Measurements from ENCODE around the gene PARVB. TPM values are rescaled to one million over a fixed set of nuclear protein-coding genes. Genes with fewer than 3 reads are reported as not detected.

Gene PARVB
- total RNA-seq, 1 experiment from 2014 or later, result 37.9 TPM

DNA sequence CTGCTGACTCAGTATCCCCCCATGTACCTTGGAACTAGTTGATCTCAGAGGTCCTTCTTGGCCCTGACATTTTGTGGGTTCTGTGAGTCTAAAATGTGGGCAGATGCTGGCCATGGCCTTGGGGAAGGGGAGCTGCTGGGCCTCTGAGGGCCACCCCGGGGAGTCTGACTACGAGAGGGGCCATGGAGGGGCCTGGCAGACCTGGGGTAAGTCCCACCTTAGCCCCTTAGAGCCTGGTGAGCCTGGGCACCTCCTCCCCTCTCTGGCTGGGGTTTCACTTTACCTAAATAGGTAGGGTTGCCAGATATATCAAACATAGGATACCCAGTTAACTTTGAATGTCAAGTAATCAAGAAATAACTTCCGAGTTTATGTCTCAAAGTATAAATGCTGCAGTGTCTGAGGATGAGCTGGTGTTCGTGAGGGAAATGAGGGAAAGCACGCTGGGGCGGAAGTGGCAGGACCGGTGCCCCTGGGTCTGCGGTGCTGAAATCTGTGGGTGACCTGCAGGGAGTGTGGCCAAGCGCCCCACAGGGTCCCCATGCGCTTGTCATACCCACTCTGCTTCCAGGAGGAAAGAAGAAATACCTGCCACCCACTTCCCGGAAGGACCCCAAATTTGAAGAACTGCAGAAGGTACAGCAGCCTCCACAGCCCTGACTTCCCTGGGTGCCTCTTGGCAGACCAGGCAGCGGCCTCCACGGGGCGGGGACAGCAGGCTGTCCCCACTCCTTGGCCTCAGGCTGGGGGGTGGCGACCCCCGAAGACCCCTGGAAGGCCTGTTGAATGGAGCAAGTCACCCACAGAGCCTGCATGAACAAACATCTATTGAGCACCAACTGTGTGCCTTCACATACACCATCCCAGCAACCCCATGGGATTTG is 161.4 kb downstream of the PARVB start:
- DNase-seq, result no peak
- no peaks in the 10 kb centered on the region for H3K36me3 ChIP-seq (replicated peaks; ENCODE audit: control insufficient read depth, insufficient read depth, low read length)
- H3K27me3 ChIP-seq (ENCODE audit: control insufficient read depth, insufficient read depth, low read length), result no peaks in the 10 kb centered on the region
- no peak overlapping the region for H3K4me3 ChIP-seq (ENCODE audit: insufficient read depth, low read depth, low read length)

DNA sequence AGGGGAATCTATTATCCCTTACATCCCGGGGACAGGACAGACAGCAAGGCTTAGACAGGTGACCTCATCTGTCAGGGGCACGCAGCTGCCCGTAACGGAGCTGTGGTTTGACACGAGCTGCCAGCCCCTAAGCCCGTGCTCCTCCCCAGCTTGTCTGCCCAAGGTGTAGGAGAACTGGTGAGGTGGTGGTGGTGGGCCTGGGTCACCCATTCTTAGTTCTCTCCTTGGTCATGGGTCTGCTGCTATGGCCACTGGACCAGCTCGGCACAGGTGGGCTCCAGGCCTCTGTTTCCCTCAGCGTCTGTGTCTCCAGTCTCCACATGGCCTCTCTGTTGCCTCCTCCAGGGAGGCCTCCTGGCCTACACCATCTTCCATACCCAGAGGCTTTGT is 162.0 kb downstream of the PARVB start:
- no peak for DNase-seq
- no peaks in the 10 kb centered on the region for H3K27me3 ChIP-seq (ENCODE audit: control insufficient read depth, insufficient read depth, low read length)
- H3K4me3 ChIP-seq (ENCODE audit: insufficient read depth, low read depth, low read length), result no peak overlapping the region

DNA sequence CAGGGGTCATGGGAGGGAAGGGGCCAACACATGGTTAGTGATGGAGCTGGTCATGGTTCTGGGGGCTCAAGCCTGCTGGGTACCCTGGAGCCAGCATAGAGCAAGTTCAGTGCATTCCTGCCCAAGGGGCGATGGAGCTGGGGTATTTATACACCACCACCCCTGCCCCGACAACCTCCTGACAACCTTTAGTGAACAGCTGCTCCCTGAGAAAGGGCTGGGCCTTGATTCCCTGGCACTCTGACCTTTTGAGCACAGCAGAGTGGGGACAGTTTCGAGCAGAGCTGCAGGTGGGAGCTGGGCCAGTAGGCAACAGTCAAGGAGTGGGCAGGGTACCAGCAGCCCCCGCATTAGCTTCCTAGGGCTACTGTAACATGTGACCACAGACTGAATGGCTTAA is 162.6 kb downstream of the PARVB start:
- no peaks in the 10 kb centered on the region for H3K27me3 ChIP-seq (ENCODE audit: control insufficient read depth, insufficient read depth, low read length)
- H3K4me3 ChIP-seq (ENCODE audit: insufficient read depth, low read depth, low read length), result no peak overlapping the region
- no peak for DNase-seq
- H3K36me3 ChIP-seq (replicated peaks; ENCODE audit: control insufficient read depth, insufficient read depth, low read length), result no peaks in the 10 kb centered on the region

More for the DNA sequence above, 162.0 kb downstream of the PARVB start:
- H3K36me3 ChIP-seq (replicated peaks; ENCODE audit: control insufficient read depth, insufficient read depth, low read length), result no peaks in the 10 kb centered on the region

DNA sequence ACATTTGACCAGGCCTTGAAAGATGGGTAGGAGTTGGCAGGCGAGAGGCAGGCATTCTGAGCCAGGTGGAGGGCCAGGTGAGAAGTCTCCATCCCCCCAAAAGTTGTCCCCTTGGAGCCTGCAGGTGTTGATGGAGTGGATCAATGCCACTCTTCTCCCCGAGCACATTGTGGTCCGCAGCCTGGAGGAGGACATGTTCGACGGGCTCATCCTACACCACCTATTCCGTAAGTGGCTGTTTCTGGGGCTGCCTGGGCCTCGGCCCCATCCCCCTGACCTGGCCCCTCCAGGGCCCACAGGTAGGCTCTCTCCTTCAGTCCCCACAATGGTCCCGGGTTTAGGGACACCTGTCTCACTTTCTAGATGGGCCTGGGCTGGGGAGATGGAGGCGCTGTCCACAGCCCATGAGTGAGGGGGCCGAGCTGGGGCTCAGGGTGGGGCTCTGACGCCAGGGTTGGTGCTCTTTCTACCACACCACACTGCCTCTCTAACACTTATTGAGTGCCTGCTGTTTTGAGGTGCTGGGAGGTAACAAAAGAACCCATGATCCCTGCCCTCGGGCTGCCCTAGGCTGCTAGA is 163.6 kb downstream of the PARVB start:
- DNase-seq, result no peak
- Histone ChIP-seq H3K27me3 (ENCODE audit: control insufficient read depth, insufficient read depth, low read length) (no peaks in the 10 kb centered on the region), H3K36me3 (replicated peaks; ENCODE audit: control insufficient read depth, insufficient read depth, low read length) (no peaks in the 10 kb centered on the region), H3K4me3 (ENCODE audit: insufficient read depth, low read depth, low read length) (no peak overlapping the region)

GRCh38 chr22:44188316-44188715 is 164.2 kb downstream of the PARVB start:
- Histone ChIP-seq H3K4me3 (ENCODE audit: insufficient read depth, low read depth, low read length) (no peak overlapping the region), H3K36me3 (replicated peaks; ENCODE audit: control insufficient read depth, insufficient read depth, low read length) (no peaks in the 10 kb centered on the region), H3K27me3 (ENCODE audit: control insufficient read depth, insufficient read depth, low read length) (no peaks in the 10 kb centered on the region)
- no peak for DNase-seq

DNA sequence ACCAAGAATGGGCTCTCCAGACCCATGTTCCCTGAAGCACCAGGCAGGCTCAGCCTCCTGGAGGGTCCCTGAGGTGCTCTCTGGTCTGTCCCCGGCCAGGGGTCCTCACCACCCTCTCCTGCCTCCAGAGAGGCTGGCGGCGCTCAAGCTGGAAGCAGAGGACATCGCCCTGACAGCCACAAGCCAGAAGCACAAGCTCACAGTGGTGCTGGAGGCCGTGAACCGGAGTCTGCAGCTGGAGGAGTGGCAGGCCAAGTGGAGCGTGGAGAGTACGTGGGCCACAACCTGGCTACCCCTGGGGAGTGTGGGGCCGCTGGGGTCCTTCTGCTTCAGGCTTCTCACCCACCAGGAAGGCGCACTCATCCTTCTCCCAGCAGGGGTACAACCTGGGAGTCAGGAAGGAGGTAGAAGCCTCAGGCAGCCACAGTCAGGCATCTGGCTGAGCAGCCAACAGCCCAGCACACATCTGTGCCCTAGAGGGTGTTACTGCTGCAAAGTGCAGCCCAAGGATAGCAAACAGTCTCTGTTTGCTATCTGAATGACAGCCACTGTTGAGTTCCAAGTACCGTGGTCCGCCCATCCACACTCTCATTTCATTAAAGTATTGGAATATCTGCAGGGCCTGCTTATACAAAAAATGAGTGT is 165.0 kb downstream of the PARVB start:
- no peaks in the 10 kb centered on the region for H3K27me3 ChIP-seq (ENCODE audit: control insufficient read depth, insufficient read depth, low read length)
- no peak overlapping the region for H3K4me3 ChIP-seq (ENCODE audit: insufficient read depth, low read depth, low read length)
- H3K36me3 ChIP-seq (replicated peaks; ENCODE audit: control insufficient read depth, insufficient read depth, low read length), result no peaks in the 10 kb centered on the region
- no peak for DNase-seq

DNA sequence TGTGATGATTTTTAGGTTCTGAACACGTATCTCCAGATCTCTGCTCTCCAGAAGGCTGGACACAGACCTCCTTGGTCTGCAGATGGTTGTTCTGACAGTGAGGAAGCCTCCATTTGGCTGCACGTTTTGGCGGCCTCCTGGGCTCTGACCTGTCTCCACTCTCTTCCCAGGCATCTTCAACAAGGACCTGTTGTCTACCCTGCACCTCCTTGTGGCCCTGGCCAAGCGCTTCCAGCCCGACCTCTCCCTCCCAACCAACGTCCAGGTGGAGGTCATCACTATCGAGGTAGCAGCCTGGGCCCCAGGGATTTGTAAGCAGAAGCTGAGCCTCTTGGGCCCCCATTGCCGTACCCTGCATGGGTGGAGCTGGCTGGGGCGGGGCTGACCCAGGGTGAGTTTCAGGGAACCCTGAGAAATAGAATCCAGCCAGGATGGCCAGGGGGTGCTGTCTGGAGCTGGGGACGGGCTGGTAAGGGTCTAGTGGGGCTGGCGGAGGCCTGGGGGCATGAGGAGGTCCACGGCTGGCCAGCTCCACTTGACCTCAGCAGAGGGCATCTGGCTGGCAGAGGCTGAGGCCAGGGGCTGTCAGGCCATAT is 166.4 kb downstream of the PARVB start:
- H3K36me3 ChIP-seq (replicated peaks; ENCODE audit: control insufficient read depth, insufficient read depth, low read length), result no peaks in the 10 kb centered on the region
- no peak for DNase-seq

DNA sequence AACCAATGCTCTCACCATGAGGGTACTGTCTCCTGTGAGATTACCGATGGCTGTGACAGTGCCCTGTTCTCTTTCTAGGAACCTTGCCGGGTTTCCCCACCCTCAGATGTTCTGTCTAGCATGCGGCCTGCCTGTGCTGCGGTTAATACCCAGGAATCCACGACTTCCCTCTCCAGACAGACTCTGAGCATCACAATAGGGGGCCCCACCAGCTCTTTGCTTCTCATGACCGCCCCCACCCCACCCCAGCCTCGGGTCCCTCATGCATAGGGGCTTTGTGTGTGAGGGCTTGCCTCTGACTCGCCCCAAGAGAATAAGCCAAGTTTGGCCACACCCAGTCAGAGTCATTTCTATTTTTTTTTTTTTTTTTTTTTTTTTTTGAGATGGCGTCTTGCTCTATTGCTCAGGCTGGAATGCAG is 166.9 kb downstream of the PARVB start:
- no peak overlapping the region for H3K4me3 ChIP-seq (ENCODE audit: insufficient read depth, low read depth, low read length)
- DNase-seq, result peak; percentile 57

More for the DNA sequence above, 166.4 kb downstream of the PARVB start:
- Histone ChIP-seq H3K27me3 (ENCODE audit: control insufficient read depth, insufficient read depth, low read length) (no peaks in the 10 kb centered on the region), H3K4me3 (ENCODE audit: insufficient read depth, low read depth, low read length) (no peak overlapping the region)

GRCh38 chr22:44192098-44192815 is 168.2 kb downstream of the PARVB start:
- peak; percentile 90 for DNase-seq
- no peaks in the 10 kb centered on the region for H3K36me3 ChIP-seq (replicated peaks; ENCODE audit: control insufficient read depth, insufficient read depth, low read length)
- H3K4me3 ChIP-seq (ENCODE audit: insufficient read depth, low read depth, low read length), result no peak overlapping the region
- no peaks in the 10 kb centered on the region for H3K27me3 ChIP-seq (ENCODE audit: control insufficient read depth, insufficient read depth, low read length)

More for the DNA sequence above, 166.9 kb downstream of the PARVB start:
- no peaks in the 10 kb centered on the region for H3K27me3 ChIP-seq (ENCODE audit: control insufficient read depth, insufficient read depth, low read length)
- no peaks in the 10 kb centered on the region for H3K36me3 ChIP-seq (replicated peaks; ENCODE audit: control insufficient read depth, insufficient read depth, low read length)

GRCh38 chr22:44192816-44193534 is 168.9 kb downstream of the PARVB start:
- Histone ChIP-seq H3K27me3 (ENCODE audit: control insufficient read depth, insufficient read depth, low read length) (no peaks in the 10 kb centered on the region), H3K36me3 (replicated peaks; ENCODE audit: control insufficient read depth, insufficient read depth, low read length) (no peaks in the 10 kb centered on the region), H3K4me3 (ENCODE audit: insufficient read depth, low read depth, low read length) (no peak overlapping the region)
- DNase-seq, result no peak

DNA sequence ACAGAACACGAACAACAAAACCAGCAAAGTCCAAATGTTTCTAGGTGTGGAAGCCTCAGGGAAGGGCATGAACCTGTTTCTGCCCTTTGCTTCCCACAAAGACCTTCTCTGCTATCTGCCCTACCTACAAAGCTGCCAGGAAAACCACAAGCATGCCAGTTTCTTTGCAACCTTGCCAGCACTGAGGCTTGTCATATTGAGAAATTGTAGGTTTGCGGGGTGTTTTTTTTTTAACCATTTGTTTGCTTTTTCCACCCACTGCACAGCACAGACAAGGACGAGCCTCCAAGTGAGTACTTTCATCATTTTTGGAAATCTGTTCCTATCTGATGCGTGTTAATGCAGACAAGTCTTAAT is 169.4 kb downstream of the PARVB start:
- H3K4me3 ChIP-seq (ENCODE audit: insufficient read depth, low read depth, low read length), result no peak overlapping the region
- no peaks in the 10 kb centered on the region for H3K36me3 ChIP-seq (replicated peaks; ENCODE audit: control insufficient read depth, insufficient read depth, low read length)
- H3K27me3 ChIP-seq (ENCODE audit: control insufficient read depth, insufficient read depth, low read length), result no peaks in the 10 kb centered on the region
- no peak for DNase-seq

DNA sequence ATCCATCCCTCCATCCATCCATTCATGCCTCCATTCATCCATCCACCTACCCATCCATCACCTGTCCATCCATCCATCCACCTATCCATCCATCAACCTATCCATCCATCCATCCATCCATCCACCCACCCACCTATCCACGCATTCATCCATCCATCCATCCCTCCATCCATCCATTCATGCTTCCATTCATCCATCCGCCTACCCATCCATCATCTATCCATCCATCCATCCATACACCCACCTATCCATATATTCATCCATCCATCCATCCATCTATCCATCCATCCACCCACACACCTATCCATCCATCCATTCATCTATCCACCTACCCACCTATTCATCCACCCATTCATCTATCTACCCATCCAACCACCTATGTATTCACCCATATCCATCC is 170.5 kb downstream of the PARVB start:
- H3K27me3 ChIP-seq (ENCODE audit: control insufficient read depth, insufficient read depth, low read length), result no peaks in the 10 kb centered on the region
- no peaks in the 10 kb centered on the region for H3K36me3 ChIP-seq (replicated peaks; ENCODE audit: control insufficient read depth, insufficient read depth, low read length)
- DNase-seq, result no peak
- H3K4me3 ChIP-seq (ENCODE audit: insufficient read depth, low read depth, low read length), result no peak overlapping the region

- no peaks in the 10 kb centered on the region for H3K36me3 ChIP-seq (replicated peaks; ENCODE audit: control insufficient read depth, insufficient read depth, low read length)
- no peak for DNase-seq
Observed at GRCh38 chr22:44195189-44195871, 171.2 kb downstream of the PARVB start.

More at GRCh38 chr22:44195189-44195871, 171.2 kb downstream of the PARVB start:
- H3K4me3 ChIP-seq (ENCODE audit: insufficient read depth, low read depth, low read length), result no peak overlapping the region
- H3K27me3 ChIP-seq (ENCODE audit: control insufficient read depth, insufficient read depth, low read length), result no peaks in the 10 kb centered on the region

Data from H7 (cell line).